ENCODE measurements around the gene ELFN1. TPM values are rescaled to one million over a fixed set of nuclear protein-coding genes. Genes with fewer than 3 reads are reported as not detected.

Gene ELFN1
- total RNA-seq, 1 donor from 2014 or later: 2.2 TPM

DNA sequence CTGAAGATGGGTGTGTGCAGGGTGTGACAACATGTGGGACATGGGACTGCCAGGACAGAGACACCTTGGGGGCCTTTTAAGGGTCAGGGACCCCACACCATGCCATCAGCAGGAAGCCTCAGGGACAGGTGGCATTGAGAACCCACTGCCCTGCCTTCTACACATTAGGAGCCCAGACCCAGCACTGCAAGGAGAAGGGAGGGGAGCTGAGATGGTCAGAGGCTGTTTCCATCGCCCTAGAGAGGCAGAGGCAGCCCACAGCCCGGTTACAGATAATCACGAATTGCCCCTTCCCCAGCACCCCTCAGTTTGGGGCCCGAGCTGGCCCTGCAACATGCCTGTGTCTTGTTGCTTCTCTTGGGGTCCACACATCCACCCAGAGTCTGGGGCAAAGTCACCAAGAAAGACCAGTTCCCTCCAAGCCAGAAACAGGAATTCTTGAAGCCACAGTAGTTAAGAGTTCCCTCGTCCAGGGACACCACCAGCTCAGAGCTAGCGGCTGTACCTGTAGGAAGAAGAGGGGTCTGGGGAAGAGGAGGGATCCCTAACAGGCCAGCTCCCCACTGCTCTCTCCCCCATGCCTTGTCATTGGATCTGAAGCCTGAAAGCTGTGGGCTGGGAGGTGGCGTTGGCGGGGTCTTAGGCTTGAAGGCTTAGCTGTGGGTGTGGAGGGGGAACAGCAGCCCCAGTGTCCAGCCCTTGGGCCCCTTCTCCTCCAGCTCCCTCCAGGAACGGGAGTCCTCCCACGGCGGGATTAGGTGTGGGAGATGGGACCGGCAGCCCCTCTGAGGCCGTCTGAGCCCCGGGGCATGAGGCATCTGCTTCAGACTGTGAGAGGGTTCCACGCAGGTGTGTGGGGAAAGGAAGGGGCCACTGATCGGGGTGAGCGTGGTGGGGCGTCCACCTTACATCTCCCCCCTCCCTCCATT lies 44.8 kb upstream of the ELFN1 start:
- H3K4me3 ChIP-seq: no peak overlapping the region
- TF ChIP-seq, protein P1, sequence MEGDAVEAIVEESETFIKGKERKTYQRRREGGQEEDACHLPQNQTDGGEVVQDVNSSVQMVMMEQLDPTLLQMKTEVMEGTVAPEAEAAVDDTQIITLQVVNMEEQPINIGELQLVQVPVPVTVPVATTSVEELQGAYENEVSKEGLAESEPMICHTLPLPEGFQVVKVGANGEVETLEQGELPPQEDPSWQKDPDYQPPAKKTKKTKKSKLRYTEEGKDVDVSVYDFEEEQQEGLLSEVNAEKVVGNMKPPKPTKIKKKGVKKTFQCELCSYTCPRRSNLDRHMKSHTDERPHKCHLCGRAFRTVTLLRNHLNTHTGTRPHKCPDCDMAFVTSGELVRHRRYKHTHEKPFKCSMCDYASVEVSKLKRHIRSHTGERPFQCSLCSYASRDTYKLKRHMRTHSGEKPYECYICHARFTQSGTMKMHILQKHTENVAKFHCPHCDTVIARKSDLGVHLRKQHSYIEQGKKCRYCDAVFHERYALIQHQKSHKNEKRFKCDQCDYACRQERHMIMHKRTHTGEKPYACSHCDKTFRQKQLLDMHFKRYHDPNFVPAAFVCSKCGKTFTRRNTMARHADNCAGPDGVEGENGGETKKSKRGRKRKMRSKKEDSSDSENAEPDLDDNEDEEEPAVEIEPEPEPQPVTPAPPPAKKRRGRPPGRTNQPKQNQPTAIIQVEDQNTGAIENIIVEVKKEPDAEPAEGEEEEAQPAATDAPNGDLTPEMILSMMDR (IDR thresholded peaks at IDR 0.05): no peak
- H3K36me3 ChIP-seq: no peaks in the 10 kb centered on the region
- H3K27ac ChIP-seq: no peak overlapping the region
- no peak for DNase-seq (ENCODE audit: extremely low spot score in 2 of 2)
- no peaks in the 10 kb centered on the region for H3K9me3 ChIP-seq
- H3K4me1 ChIP-seq: no peaks in the 10 kb centered on the region
- intact Hi-C loops (cut with DNase I): no loop called here
- H3K27me3 ChIP-seq: no peaks in the 10 kb centered on the region

DNA sequence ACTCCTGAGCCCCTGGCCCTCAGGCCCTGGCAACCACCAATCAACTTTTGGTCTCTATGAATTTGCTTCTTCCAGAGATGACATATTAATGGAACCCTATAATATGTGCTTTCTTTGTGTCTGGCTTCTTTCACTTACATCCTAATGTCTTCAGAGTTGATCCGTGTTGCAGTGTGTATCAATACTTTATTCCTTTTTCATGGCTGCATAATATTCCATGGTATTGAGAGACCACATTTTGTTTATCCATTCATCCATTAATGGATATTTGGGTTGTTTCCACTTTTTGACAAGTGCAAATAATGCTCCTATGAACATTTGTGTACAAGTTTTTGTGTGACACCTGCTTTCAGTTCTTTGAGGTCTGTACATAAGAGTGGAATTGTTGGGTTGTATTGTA lies 43.3 kb upstream of the ELFN1 start:
- Histone ChIP-seq H3K27me3 (no peaks in the 10 kb centered on the region), H3K36me3 (no peaks in the 10 kb centered on the region)
- intact Hi-C loops (cut with DNase I): no loop called here

DNA sequence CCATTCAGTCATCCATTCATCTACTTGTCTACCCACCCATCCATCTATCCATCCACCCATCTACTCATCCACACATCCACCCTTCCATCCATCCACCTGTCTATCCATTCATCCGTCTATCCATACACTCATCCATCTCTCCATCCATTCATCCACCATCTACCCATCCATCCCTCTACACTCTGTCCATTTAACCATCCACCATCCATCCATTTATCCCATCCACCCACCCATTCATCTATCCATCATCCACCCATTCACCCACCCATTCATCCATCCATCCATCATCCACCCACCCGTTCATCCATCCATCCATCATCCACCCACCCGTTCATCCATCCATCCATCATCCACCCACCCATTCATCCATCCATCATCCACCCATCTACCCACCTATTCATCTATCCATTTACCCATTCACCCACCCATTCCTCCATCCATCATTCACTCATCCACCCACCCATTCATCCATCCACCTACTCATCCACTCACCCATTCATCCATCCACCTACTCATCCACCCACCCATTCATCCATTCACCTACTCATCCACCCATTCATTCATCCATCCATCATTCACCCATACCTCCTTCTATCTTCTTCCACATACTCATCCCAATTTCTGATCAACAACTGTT lies 39.3 kb upstream of the ELFN1 start:
- TF ChIP-seq POLR2AphosphoS5 (IDR thresholded peaks at IDR 0.05; ENCODE audit: insufficient read depth in 1 of 2, low read depth in 1 of 2) (no peak), POLR2A (IDR thresholded peaks at IDR 0.05) (no peak)
- TF ChIP-seq, protein P1 (IDR thresholded peaks at IDR 0.05): no peak

More for the DNA sequence above, 43.3 kb upstream of the ELFN1 start:
- no peak overlapping the region for H3K27ac ChIP-seq
- TF ChIP-seq POLR2AphosphoS5 (IDR thresholded peaks at IDR 0.05; ENCODE audit: insufficient read depth in 1 of 2, low read depth in 1 of 2) (no peak), POLR2A (IDR thresholded peaks at IDR 0.05) (no peak)
- TF ChIP-seq, protein P1 (IDR thresholded peaks at IDR 0.05): no peak
- DNase-seq (ENCODE audit: extremely low spot score in 2 of 2): no peak
- H3K4me1 ChIP-seq: no peaks in the 10 kb centered on the region
- H3K9me3 ChIP-seq: no peaks in the 10 kb centered on the region
- no peak overlapping the region for H3K4me3 ChIP-seq

DNA sequence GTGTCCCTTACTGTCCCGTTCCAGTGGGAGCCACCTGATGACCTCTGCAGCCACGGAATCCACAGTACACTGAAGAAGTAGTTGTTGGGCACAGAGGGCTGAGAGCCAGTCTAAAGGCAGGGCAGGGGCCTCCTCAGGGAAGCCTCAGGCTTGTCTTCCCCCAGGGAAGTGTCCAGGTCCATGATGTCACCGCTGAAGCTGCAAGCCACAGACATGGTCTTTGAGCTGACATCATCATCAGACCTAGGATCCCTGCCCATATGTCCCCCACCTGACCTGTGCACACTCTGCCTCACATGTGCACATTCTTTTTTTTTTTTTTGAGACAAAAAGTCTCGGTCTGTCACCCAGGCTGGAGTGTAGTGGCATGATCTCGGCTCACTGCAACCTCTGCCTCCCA lies 38.4 kb upstream of the ELFN1 start:
- no peaks in the 10 kb centered on the region for H3K9me3 ChIP-seq
- no peak for TF ChIP-seq POLR2A (IDR thresholded peaks at IDR 0.05)
- TF ChIP-seq POLR2AphosphoS5 (IDR thresholded peaks at IDR 0.05; ENCODE audit: insufficient read depth in 1 of 2, low read depth in 1 of 2): no peak
- TF ChIP-seq, protein P1 (IDR thresholded peaks at IDR 0.05): no peak
- H3K36me3 ChIP-seq: no peaks in the 10 kb centered on the region
- intact Hi-C loops (cut with DNase I): no loop called here
- H3K27ac ChIP-seq: no peak overlapping the region
- no peaks in the 10 kb centered on the region for H3K4me1 ChIP-seq
- DNase-seq (ENCODE audit: extremely low spot score in 2 of 2): no peak
- H3K4me3 ChIP-seq: no peak overlapping the region
- no peaks in the 10 kb centered on the region for H3K27me3 ChIP-seq

More for the DNA sequence above, 39.3 kb upstream of the ELFN1 start:
- H3K4me3 ChIP-seq: no peak overlapping the region
- no peak overlapping the region for H3K27ac ChIP-seq
- H3K4me1 ChIP-seq: no peaks in the 10 kb centered on the region
- H3K36me3 ChIP-seq: no peaks in the 10 kb centered on the region
- intact Hi-C loops (cut with DNase I): no loop called here
- no peaks in the 10 kb centered on the region for H3K9me3 ChIP-seq
- no peaks in the 10 kb centered on the region for H3K27me3 ChIP-seq
- DNase-seq (ENCODE audit: extremely low spot score in 2 of 2): no peak

DNA sequence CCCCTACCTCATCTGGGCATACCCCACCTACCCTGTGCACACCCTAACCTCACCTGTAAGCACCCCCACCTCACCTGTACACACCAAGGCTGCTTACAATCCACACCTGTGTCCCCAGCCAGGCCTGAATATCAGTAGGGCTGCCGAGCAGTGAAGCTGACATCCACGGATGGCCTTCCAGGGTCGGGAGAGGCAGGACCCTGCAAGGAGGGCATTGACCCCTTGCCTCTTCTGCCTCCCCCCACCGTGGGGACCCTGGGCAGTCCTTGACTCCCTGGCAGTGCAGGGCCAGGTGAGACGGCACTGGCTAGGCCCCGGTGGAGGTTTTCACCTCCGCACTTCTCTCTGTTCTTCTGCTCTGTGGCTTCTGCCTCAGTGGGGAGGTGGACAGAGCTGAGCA lies 37.6 kb upstream of the ELFN1 start:
- Histone ChIP-seq H3K4me3 (no peak overlapping the region), H3K4me1 (no peaks in the 10 kb centered on the region), H3K36me3 (no peaks in the 10 kb centered on the region), H3K27ac (no peak overlapping the region), H3K9me3 (peaks cover 6% of the 10 kb centered on the region), H3K27me3 (no peaks in the 10 kb centered on the region)
- intact Hi-C loops (cut with DNase I): no loop called here
- no peak for DNase-seq (ENCODE audit: extremely low spot score in 2 of 2)
- TF ChIP-seq POLR2AphosphoS5 (IDR thresholded peaks at IDR 0.05; ENCODE audit: insufficient read depth in 1 of 2, low read depth in 1 of 2) (no peak), POLR2A (IDR thresholded peaks at IDR 0.05) (no peak)
- TF ChIP-seq, protein P1 (IDR thresholded peaks at IDR 0.05): no peak
